D721Med (cell line): Measurements from ENCODE around the gene URB2.

Source experiments
- DNase-seq: peaks from one replicate; pipeline ENCODE4 v3.0.0; 2011; ENCODE audit warnings: low spot score; ENCODE audit not compliant: insufficient read length
- FAIRE-seq: peaks from 2 replicates; lab custom pipeline; 2011; peaks lifted over from hg19 to GRCh38; lab: Jason Lieb, UNC
- TF ChIP-seq, protein P1 (sequence below): IDR thresholded peaks from 2 replicates; pipeline ENCODE4 v1.5.1; 2012; ENCODE audit warnings: mild to moderate bottlenecking, control low read depth; ENCODE audit not compliant: insufficient read depth; ENCODE audit errors: missing control alignments

URB2 gene

DNA sequence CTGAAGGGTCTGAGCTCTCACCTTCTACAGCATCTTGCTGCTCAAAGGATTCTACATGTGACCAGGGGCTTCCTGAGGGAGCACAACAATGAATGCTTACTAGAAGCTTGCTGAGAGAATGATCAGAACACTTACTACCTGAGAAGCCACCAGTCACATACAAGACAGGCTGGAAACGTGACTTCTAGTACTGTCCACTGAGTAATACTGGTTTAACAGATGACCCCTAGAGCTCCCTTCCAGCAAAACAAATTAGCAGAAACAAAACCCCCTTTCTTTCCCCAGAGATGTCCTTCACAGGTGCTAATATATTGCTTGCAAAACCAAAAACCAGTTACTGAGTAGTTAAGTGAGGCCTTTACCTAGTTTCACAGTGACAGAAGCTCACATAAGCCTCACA, 2.2 kb upstream of the URB2 start:
- TF ChIP-seq, protein P1, sequence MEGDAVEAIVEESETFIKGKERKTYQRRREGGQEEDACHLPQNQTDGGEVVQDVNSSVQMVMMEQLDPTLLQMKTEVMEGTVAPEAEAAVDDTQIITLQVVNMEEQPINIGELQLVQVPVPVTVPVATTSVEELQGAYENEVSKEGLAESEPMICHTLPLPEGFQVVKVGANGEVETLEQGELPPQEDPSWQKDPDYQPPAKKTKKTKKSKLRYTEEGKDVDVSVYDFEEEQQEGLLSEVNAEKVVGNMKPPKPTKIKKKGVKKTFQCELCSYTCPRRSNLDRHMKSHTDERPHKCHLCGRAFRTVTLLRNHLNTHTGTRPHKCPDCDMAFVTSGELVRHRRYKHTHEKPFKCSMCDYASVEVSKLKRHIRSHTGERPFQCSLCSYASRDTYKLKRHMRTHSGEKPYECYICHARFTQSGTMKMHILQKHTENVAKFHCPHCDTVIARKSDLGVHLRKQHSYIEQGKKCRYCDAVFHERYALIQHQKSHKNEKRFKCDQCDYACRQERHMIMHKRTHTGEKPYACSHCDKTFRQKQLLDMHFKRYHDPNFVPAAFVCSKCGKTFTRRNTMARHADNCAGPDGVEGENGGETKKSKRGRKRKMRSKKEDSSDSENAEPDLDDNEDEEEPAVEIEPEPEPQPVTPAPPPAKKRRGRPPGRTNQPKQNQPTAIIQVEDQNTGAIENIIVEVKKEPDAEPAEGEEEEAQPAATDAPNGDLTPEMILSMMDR = no peak

GRCh38 chr1:229624521-229625070, 1.5 kb upstream of the URB2 start:
- no peak for FAIRE-seq
- DNase-seq = no peak
- TF ChIP-seq, protein P1 = no peak

More for the DNA sequence above, 2.2 kb upstream of the URB2 start:
- DNase-seq = no peak
- FAIRE-seq = peak; percentile 48

DNA sequence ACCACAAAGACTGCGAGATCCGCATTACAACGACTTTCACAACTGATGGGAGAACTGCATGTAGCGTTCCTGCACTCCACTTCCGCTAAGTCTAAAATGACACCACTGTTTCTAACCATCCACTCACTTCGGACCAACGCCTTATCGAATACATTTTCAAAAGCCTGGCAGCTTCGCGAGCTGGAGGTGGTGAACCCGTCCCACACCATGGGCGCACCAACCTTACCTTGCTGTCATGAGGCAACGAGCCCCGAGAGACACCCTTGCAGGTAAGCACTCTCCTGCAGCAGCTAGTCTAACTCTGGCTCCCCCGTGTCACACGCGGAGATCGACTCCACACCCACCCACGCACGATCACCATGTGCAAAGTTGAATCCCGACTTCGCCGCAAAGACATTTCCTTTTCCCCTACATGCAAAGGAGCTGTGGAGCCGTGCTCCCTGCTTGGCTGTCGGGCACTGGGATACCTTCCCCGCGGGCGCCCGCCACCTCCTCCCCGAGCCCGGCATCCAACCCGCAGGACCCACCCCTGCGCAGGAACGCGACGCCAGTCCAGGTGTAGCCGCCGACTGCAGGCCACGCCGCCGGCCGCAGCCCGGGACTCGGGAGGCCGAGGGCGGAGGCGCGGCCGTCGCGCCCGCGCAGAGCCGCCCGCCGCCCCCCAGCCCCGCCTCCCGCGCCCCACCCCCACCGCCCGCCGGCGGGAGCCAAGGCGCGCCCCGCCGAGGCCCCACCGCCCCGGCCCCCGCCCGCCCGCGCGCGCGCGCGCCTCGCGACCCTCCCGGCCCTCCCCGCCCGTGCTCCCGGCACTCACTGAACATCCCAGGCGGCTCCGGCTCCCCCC, 754 bp upstream of the URB2 start:
- FAIRE-seq (no peak), DNase-seq (peak; percentile 79)
- TF ChIP-seq, protein P1 = no peak

DNA sequence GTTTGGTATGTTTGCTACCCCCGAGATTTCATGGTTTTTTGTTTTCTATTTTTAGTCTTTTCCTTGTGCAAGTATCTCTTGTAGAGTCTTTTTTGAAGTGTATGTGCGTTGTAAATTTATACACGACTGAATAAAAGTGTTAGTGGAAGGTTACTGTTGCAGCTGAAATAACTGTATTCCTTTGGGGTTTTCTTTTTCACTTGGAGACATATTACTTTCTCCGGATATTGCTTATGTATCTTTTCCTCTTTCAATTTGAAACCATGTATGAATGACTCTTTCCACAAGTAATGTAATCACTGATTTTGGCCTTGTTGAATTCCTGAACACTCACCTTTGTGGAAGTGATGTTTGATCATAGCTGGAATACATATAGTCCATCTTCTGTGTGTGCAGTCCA, 956 bp downstream of the URB2 start:
- DNase-seq (no peak), FAIRE-seq (no peak)
- TF ChIP-seq, protein P1 = no peak

GRCh38 chr1:229629261-229629660, 3.2 kb downstream of the URB2 start:
- TF ChIP-seq, protein P1 = no peak
- DNase-seq (no peak), FAIRE-seq (no peak)

DNA sequence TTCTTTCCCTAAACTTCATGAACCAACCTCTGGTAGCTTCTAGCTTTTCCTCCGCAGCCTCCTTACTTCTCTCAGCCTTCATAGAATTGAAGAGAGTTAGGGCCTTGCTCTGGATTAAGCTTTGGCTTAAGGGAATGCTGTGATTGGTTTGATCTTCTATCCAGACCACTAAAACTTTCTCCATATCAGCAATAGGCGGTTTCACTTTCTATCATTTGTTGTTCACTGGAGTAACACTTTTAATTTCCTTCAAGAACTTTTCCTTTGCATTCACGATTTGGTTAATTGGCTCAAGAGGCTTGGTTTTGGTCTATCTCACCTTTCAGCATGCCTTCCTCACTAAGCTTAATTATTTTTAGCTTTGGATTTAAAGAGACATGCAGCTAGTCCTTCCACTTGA, 5.1 kb downstream of the URB2 start:
- FAIRE-seq (peak; percentile 76), DNase-seq (no peak)
- TF ChIP-seq, protein P1 = no peak

- TF ChIP-seq, protein P1 = no peak
- no peak for FAIRE-seq
- no peak for DNase-seq
Measured at GRCh38 chr1:229631966-229632365, 5.9 kb downstream of the URB2 start.
